Left ventricle myocardium inferior (tissue), 1 donor: ENCODE measurements around the gene PPTC7. TPM values are rescaled to one million over a fixed set of nuclear protein-coding genes. Genes with fewer than 3 reads are reported as not detected.
"Not testable (repeated sequence)": the region's sequence is repeated elsewhere in the genome, so short reads cannot be mapped to it uniquely, and the experiment has no call there.

Experiments
- DNase-seq: peaks from one replicate; pipeline ENCODE4 v3.0.0-alpha.2; 2020
- H3K27ac ChIP-seq: fragments of 200-600 bp; replicated peaks from 2 replicates; pipeline ENCODE4 v1.8.0; 2021
- H3K27me3 ChIP-seq: fragments of 200-600 bp; 2 replicates; pipeline ENCODE4 v1.8.0; 2021; ENCODE audit warnings: low read depth
- H3K36me3 ChIP-seq: fragments of 200-600 bp; 2 replicates; pipeline ENCODE4 v1.8.0; 2021
- H3K4me1 ChIP-seq: fragments of 200-600 bp; 2 replicates; pipeline ENCODE4 v1.8.0; 2021
- H3K4me3 ChIP-seq: fragments of 200-600 bp; 2 replicates; pipeline ENCODE4 v1.8.0; 2021; ENCODE audit warnings: mild to moderate bottlenecking, moderate library complexity
- H3K9me3 ChIP-seq: fragments of 200-600 bp; replicated peaks from 2 replicates; pipeline ENCODE4 v1.8.0; 2021
- intact Hi-C: fragments of 100-400 bp; cut with micrococcal nuclease; formaldehyde crosslinking; loops from one replicate; pipeline ENCODE4 v1.11.0; 2022
- total RNA-seq: library from RNA; stranded (reverse); fragmentation: NEBNext Ultra II Directional; extraction: Animal tissue kit (Norgen Biotek cat#: 25700); gene quantifications from one replicate; pipeline ENCODE4 v1.2.1, GENCODE V29; 2021
- TF ChIP-seq, protein P1 (sequence below): fragments of 200-600 bp; IDR thresholded peaks from 2 replicates; pipeline ENCODE4 v1.8.0; 2021; ENCODE audit warnings: antibody characterized with exemption, mild to moderate bottlenecking, borderline replicate concordance
- donor health status: DM: no; HTN: yes; CAD: no; lungs with severe emphysema.

PPTC7 gene
- total RNA-seq, 1 donor from 2014 or later: 103 TPM

DNA sequence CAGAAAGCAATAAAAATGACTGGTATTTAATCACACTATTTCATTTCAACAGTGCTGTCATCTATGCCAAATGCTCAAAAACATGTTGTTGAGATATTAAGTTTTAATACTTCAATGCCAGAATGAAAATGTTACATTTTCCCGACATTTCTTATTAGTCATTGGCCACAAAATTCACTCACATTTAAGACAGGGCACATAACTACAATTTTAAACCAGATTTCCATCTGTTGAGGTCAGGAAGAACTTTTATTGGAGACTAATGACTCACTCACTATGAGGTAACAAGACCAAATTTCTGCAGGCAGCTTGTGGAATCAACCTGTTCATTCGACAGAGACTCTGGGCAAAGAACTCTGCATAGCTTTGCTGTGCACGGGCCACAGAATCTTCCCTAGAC, 36.8 kb downstream of the PPTC7 start:
- H3K36me3 ChIP-seq: peaks cover 29% of the 10 kb centered on the region
- intact Hi-C loops: no loop called here
- TF ChIP-seq, protein P1, sequence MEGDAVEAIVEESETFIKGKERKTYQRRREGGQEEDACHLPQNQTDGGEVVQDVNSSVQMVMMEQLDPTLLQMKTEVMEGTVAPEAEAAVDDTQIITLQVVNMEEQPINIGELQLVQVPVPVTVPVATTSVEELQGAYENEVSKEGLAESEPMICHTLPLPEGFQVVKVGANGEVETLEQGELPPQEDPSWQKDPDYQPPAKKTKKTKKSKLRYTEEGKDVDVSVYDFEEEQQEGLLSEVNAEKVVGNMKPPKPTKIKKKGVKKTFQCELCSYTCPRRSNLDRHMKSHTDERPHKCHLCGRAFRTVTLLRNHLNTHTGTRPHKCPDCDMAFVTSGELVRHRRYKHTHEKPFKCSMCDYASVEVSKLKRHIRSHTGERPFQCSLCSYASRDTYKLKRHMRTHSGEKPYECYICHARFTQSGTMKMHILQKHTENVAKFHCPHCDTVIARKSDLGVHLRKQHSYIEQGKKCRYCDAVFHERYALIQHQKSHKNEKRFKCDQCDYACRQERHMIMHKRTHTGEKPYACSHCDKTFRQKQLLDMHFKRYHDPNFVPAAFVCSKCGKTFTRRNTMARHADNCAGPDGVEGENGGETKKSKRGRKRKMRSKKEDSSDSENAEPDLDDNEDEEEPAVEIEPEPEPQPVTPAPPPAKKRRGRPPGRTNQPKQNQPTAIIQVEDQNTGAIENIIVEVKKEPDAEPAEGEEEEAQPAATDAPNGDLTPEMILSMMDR: no peak
- H3K4me3 ChIP-seq: peak overlapping the region; percentile 47
- peak overlapping the region; percentile 87 for H3K27ac ChIP-seq
- no peaks in the 10 kb centered on the region for H3K27me3 ChIP-seq
- peaks cover 96% of the 10 kb centered on the region for H3K4me1 ChIP-seq
- H3K9me3 ChIP-seq: no peaks in the 10 kb centered on the region
- no peak for DNase-seq

DNA sequence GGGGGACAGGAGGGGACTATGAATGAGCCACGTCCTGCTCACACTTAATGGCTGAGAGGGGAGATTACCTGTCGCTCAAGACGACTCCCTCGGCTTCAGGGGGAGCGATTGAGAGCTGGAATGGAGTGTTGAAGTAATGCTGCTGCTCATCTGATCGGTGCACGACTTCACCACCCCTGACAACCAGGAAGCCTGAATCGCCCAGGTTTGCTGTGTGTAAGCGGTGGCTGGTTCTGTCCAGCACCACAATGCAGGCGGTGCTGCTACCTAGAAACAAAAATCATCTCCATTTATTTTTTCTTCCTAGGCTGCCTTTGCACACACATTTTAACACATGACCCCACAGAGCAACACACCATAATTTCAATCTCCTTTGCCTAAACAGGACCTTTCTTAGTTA, 37.3 kb downstream of the PPTC7 start:
- Histone ChIP-seq H3K27ac (peak overlapping the region; percentile 87), H3K4me3 (peak overlapping the region; percentile 47), H3K36me3 (peaks cover 24% of the 10 kb centered on the region), H3K27me3 (no peaks in the 10 kb centered on the region), H3K4me1 (peaks cover 94% of the 10 kb centered on the region), H3K9me3 (no peaks in the 10 kb centered on the region)
- DNase-seq: no peak
- TF ChIP-seq, protein P1: no peak
- intact Hi-C loops: no loop called here

DNA sequence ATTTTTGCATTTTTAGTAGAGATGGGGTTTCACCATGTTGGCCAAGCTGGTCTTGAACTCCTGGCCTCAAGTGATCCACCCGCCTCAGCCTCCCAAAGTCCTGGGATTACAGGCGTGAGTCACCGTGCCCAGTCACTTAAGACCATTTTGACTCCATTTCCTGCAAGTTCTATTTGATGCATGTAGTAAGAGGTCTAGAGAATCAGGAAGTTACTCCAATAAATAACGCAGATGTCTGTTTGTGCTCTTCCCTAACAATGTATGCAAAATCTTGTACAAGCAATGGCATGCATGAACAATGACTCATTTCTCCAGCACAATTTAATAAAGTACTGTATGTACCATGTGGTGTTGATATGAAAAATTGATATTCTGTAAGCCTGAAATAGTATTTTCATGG, 37.9 kb downstream of the PPTC7 start:
- H3K4me3 ChIP-seq, DNase-seq, H3K9me3 ChIP-seq, H3K27me3 ChIP-seq, intact Hi-C loops: not testable (repeated sequence)
- peak overlapping the region; percentile 87 for H3K27ac ChIP-seq
- peaks cover 94% of the 10 kb centered on the region for H3K4me1 ChIP-seq
- H3K36me3 ChIP-seq: peaks cover 22% of the 10 kb centered on the region

DNA sequence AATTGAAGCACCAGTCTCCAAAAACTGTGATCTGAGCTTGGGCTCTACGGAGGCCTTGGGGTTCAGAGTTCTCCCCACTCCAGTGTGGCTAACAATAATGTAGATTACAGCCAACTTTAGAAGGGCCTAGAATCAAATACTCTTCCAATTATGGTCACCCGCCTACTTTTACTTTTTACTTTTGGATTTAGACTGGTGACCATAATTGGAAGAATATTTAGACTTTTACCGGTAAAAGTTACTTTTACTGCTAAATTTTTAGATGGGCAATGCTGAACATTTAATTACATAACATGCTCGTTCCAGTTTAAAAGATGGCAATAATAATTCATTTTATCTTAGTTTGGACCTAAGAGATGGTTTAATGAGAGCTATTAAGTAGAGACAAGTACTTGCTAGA, 39.2 kb downstream of the PPTC7 start:
- TF ChIP-seq, protein P1: no peak
- no peaks in the 10 kb centered on the region for H3K9me3 ChIP-seq
- no peaks in the 10 kb centered on the region for H3K27me3 ChIP-seq
- DNase-seq: no peak
- no peak overlapping the region for H3K4me3 ChIP-seq
- intact Hi-C loops: no loop called here
- peaks cover 30% of the 10 kb centered on the region for H3K36me3 ChIP-seq
- peaks cover 94% of the 10 kb centered on the region for H3K4me1 ChIP-seq
- H3K27ac ChIP-seq: peak overlapping the region; percentile 87

DNA sequence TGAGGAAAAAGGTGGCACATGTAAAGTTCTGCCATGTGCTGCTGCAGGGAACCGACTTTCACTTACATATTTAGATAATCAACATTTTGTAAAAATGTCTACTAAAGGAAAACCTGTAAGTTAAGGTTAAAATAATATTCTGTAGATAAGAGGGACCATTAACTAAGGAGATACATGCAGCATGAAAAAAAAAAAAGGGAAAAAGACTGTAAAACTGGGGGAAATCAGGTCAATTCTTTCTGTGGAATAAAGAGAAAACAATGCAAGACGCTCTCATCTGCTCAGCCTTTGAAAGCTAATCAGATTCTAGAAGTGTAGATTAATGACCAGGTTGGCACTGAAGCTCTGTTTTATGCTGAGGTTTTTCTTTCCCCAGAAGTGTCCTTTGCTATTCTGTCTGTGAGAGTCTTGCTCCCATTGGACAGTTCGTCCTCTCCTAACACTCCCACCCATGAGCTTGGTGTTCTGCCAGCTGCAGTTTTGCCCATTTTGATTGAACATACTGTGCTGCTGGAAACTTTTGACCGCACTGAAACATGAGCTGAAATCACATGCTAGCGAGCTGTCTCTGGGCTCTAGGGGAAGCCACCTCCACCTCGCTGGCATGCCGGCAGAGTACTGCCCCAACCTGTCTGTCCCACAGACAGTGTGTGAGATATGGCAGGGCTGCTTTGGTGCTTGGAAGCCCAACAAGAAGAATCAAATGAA, 39.7 kb downstream of the PPTC7 start:
- H3K27me3 ChIP-seq: no peaks in the 10 kb centered on the region
- TF ChIP-seq, protein P1: no peak
- H3K9me3 ChIP-seq: no peaks in the 10 kb centered on the region
- H3K4me3 ChIP-seq: peak overlapping the region; percentile 25
- intact Hi-C loops: no loop called here
- H3K27ac ChIP-seq: peak overlapping the region; percentile 87
- DNase-seq: peak; percentile 89
- peaks cover 36% of the 10 kb centered on the region for H3K36me3 ChIP-seq
- H3K4me1 ChIP-seq: peaks cover 94% of the 10 kb centered on the region

DNA sequence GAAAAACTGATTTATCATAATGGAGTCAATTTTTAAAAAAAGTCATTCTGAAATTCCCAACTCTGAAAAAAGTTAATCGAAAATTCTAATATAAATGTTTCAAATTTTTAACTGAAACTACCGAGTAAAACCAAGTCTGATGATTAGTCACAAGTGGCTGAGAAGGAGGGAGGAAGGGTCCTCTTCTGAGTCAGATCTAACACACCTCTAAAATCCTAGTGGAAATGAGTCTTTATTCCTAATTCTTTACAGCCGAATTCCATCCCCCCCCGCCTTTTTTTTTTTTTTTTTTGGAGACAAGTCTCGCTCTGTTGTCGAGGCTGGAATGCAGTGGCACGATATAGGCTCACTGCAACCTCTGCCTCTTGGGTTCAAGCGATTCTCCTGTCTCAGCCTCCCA, 43.1 kb downstream of the PPTC7 start:
- intact Hi-C loops: no loop called here
- no peaks in the 10 kb centered on the region for H3K27me3 ChIP-seq
- no peaks in the 10 kb centered on the region for H3K9me3 ChIP-seq
- DNase-seq: no peak
- peaks cover 64% of the 10 kb centered on the region for H3K36me3 ChIP-seq
- H3K27ac ChIP-seq: peak overlapping the region; percentile 87
- TF ChIP-seq, protein P1: no peak
- H3K4me1 ChIP-seq: peaks cover 84% of the 10 kb centered on the region
- H3K4me3 ChIP-seq: no peak overlapping the region
